GM19035 (cell line): ENCODE measurements around the gene GNB1.
"Not testable (repeated sequence)": the region's sequence is repeated elsewhere in the genome, so short reads cannot be mapped to it uniquely, and the experiment has no call there.

ENCODE experiments used
- ATAC-seq: cut with Tn5 transposase; IDR thresholded peaks from one replicate; pipeline ENCODE4 v1.9.1; 2021; ENCODE audit not compliant: unreplicated experiment

Gene GNB1

DNA sequence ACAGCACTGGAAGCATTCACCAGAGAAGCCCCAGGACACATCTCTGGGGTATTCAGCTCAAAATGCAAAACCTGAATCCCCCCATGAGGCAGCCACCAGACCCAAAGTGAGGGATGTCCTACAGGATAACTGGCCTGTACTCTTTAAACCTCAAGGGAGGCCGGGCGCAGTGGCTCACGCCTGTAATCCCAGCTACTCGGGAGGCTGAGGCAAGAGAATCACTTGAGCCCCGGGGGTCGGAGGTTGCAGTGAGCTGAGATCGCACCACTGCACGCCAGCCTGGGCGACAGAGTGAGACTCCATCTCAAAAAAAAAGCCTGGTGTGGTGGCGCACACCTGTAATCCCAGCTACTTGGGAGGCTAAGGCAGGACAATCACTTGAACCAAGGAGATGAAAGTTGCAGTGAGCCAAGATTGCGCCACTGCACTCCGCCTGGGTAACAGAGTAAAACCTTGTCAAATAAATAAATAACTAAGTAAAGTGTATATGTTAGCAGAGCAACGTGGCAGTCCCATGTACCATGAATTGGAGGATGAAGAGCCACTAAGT, 29.1 kb downstream of the GNB1 start:
- ATAC-seq: not testable (repeated sequence)

DNA sequence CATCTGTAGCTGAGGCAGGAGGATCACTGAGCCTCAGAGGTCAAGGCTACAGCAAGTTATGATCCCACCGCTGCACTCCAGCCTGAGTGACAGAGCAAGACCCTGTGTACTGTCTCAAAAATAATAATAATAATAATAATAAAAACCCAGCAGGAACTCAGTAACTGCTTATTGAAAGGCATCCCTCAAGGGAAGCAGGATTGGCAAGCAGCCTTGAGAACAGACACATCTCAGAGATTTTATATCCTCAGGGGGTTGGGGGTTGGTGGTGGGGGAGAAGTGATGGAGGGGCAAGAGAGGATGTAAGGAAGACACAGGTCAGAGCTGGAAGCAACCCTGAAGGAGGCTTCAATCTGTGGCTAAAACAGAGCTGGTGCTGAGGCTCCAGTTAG, 29.6 kb downstream of the GNB1 start:
- ATAC-seq: no peak

- not testable (repeated sequence) for ATAC-seq
These were observed 30.8 kb downstream of the GNB1 start for GRCh38 chr1:1859970-1860697.

DNA sequence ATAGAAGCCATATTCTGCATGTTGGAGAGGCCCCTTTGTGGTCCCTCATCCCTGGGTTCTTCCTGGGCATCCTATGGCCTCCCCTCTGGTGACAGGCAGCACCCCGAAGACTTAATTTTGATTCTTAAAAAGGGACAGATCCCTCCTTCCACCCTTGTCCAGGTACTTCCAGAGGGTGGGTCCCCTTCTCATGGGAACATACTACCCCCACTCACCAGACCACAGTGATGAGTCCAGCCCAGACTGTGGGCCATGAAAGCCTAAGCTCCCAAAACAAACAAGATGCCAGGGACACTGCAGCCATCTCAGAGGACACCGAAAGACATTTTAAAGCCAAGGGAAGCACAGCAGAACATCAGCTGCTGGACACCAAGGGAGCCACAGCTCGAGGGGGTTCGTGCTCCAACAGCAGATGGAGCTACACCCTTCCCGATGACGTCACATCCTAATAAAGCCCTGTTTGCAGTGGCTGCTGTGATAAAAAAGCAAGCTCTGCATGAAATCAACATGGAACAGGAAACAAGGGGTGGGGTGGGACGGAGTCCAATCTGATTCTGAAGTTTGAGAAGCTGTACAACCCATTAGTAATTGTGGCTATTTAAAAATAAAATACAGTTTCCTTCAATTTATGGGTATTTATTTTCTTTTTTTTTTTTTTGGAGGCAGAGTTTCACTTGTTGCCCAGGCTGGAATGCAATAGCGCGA, 32.4 kb downstream of the GNB1 start:
- no peak for ATAC-seq

DNA sequence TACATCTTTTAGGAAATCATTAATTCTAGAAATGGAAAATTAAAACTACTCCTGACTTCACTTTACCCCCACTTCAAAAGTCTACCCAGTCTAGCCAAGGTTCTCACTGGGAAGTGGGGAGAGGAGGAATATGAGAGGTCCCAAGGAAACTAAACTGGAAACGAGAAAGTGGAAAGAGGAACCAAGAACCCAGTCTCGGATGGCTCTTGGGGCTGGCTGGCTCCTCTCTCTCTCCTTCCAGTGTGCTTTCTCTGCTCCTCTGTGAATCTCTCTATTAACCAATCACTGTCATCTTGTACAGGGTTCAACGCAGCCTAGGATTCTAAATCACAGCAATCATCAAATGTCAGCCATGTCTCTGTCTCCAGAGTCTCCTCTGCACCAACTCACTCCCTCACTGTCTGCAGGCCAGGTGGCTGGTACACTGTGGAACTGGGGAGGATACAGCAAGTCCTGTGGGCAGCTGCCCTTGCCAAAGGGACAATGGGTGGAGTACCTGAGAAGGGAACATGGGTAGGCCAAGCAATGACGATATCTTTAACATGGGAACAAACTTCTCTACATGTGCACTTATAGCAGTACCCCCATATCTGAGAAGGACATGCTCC, 33.7 kb downstream of the GNB1 start:
- no peak for ATAC-seq

- not testable (repeated sequence) for ATAC-seq
These were observed 34.7 kb downstream of the GNB1 start for GRCh38 chr1:1856161-1856560.

- ATAC-seq: no peak
These were observed 37.2 kb downstream of the GNB1 start for GRCh38 chr1:1853593-1854257.

GRCh38 chr1:1852619-1853414, 38.1 kb downstream of the GNB1 start:
- ATAC-seq: no peak

DNA sequence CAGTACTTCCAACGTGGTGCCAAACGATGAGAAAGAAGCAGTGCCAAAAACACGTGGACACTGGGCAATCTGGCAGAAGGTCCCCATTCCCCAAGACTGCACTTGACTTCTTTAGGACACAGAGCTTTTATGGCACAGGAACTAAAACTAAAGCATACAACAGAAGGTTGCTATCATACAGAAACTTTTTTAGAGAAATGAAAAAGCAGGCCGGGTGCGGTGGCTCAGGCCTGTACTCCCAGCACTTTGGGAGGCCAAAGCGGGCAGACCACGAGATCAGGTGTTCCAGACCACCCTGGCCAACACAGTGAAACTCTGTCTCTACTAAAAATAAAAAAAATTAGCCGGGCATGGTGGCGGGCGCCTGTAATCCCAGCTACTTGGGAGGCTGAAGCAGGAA, 43.0 kb downstream of the GNB1 start:
- ATAC-seq: no peak

GRCh38 chr1:1847061-1847850, 43.6 kb downstream of the GNB1 start:
- no peak for ATAC-seq

DNA sequence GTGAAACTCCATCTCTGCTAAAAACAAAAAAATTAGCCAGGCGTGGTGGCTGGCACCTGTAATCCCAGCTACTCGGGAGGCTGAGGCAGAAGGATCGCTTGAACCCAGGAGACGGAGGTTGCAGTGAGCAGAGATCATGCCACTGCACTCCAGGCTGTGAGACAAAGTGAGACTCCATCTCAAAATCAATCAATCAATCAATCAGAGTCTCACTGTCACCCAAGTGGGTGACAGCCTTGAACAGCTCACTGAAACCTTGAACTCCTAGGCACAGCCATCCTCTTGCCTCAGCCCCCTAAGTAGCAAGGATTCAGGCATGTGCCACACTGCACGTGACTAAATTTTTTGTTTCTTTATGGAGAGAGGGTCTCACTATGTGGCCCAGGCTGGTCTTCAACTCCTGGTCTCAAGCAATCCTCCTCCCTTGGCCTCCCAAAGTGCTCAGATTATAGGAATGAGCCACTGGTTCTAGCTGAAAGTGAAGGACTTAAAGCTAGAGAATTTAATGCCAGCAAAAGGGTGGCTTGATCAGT, 44.4 kb downstream of the GNB1 start:
- no peak for ATAC-seq

- ATAC-seq: no peak
These were observed 48.3 kb downstream of the GNB1 start for GRCh38 chr1:1842360-1843146.

DNA sequence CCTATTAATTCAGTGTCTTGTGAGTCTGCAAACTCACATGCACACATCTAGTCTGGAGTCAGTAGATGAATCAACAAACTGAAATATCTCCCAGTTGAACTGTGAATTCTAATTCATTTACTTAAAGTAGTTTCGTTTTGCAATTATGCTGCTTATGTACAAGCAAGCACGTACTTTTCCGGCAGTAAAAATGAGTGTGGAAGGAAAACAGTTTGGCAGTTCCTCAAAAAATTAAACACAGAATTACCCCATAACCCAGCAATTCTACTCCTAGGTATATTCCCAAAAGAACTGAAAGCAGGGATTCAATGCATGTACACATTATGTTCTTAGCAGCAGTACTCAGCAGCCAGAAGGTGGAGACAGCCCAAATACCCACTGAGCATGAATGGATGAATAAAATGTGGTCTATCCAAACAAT, 49.3 kb downstream of the GNB1 start:
- ATAC-seq: no peak

DNA sequence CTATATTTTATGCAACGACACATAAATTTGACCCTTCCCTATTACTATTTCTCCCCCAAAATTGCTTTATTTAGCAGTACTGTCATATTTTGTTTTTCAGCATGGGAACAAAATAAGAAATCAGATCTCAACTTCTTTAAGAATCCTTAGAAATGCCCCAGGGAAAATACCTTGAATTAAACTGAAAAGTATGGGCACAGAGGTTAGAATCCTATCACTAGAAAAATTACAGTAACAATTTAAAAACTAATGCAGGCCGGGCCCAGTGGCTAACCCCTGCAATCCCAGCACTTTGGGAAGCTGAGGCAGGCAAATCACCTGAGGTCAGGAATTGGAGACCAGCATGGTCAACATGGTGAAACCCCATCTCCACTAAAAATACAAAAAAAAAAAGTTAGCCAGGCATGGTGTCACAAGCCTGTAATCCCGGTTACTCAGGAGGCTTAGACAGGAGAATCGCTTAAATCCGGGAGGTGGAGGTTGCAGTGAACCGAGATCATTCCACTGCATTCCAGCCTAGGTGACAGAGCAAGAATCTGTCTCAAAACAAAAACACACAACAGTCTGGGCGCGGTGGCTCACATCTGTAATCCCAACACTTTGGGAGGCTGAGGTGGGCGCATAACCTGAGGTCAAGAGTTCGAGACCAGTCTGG, 51.4 kb downstream of the GNB1 start:
- no peak for ATAC-seq

DNA sequence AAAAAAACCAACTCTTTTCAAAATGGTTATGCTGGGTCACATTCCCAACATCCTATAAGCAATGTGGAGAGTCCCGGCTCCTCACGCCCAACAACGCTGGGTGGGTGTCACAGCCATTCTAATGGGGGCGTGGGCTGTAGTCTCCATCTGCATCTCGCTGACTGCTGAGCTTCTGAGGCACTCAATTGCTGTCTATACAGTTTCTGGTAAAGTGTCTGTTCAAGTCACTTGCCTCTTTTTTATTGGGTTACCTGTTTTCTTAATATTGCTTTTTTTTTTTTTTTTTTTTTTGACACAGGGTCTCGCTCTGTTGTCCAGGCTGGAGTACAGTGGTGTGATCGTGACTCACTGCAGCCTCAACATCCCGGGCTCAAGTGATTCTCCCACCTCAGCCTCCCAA, 54.8 kb downstream of the GNB1 start:
- no peak for ATAC-seq

GRCh38 chr1:1835546-1835945, 55.3 kb downstream of the GNB1 start:
- ATAC-seq: no peak

DNA sequence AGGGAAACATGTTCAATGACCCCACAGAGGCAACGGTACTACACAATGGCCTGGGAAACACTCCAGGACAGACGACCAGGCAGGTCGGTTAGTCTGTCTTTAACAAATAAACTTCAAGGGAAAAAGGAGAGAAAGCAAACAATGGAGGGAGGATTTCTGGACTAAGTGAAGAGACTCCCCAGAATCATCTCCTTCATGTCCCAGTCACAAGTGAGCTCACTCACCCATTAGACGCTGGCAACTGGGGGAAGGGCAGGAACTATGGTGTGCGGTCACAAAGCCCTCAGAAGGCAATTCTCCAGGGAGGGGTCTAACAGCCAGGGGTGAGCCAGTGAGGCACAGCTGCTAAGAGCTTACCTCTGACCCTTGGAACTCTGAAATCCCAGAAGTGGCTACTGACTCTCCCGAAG, 57.0 kb downstream of the GNB1 start:
- no peak for ATAC-seq

- no peak for ATAC-seq
These were observed 57.4 kb downstream of the GNB1 start for GRCh38 chr1:1833456-1833855.
